Adipose tissue (tissue), 3 donors: ENCODE measurements around the gene DIDO1. TPM values are rescaled to one million over a fixed set of nuclear protein-coding genes. Genes with fewer than 3 reads are reported as not detected.

ENCODE experiments used
- H3K27ac ChIP-seq: one replicate; pipeline ENCODE4 v1.5.1; 2013; ENCODE audit warnings: low read depth, low read length
- WGBS, 3 donors: extraction: QIAGEN DNeasy Blood & Tissue Kit; methylation state at CpG; one replicate each; pipeline ENCODE4 v1.1.7; 2013; 5-methylcytosine and 5-hydroxymethylcytosine counted together
- polyA plus RNA-seq, 3 donors: library from polyadenylated mRNA; stranded (reverse); fragments of 200-250 nt; gene quantifications; one replicate each; pipeline ENCODE4 v1.2.3, GENCODE V29; 2013
- donor health status: healthy with polysubstance abuse.
- donor health status: Bipolar disorder and iron deficiency.
- donor health status: healthy.

DIDO1 gene
- 10 to 100 TPM; 12.3 to 27.6 (median 17.4) TPM for polyA plus RNA-seq

DNA sequence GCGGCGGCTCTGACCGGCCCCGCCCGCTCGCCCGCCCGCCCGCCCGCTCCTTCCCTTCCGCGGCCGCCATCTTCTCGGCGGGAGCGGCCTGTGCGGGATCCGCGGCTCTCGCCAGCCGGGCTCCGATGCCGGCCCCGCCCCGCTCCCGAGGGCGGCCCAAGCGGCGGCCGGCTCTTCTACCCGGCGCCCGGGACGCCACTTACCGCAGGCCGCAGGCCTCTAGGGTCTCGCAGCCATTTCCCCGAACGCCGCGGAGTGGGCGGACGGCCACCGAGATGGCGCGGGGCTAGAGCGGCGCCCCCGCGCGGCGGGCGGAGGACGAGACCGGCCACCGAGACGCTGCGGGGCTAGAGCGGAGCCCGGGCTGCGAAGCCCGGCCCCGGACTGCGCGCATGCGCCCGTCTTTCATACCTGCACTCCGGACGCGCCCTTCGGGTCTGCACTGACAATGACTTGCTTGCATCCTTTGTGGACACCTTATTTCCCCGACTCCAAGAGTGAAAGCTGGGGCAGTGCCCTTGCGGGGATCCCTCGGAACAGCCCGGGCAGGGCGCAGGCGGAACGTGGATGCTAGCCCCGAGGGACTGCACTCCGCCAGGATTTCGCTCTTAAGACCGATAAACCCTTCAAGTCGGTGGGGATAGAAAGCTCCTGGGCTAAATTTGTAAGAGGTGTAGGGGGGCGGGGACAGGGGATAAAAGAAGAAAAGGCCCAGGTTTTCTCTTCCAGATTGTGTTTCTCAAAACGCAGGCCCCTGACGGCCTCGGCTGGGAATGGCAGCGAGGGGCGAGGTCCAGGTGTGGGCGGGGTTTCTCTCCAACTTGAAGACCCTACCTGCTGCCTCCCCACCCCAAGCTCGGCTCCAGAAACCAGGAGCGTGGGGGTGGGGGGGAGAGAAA lies at the start of gene DIDO1:
Gene DIDO1, minus strand, starts transcription at position 277 of the 899 bp plus-strand sequence.
- peak within 1 kb of the TSS; percentile 91 for H3K27ac ChIP-seq
- WGBS, 3 donors, result 1 to 2% (median 2%) methylated on average over 62 to 92 of the region's 92 CpGs

DNA sequence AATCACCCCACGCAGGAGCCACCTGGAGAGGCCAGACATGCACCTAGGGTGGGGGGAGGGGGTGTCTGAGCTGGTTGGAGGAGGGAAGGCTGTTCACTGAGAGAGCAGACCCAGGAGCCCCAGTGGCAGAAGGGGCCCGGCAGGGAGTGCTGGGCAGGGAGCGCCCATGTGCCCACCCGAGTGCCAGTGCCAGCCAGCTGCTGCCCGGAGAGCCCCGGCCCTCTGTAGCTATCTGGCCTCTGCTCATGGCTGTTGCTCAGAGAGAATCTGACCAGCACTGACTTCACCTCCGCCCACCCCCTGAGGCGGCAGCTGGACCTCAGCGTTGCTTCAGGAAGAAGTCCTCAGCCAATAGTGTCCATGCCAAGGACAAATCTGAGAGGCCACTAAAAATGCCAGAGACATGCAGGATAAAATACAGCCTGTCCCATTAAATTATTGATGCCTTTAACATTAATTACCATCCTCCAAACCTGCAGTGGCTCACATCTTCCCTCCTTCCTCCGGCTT lies 49.0 kb upstream of the DIDO1 start:
- WGBS, 3 donors, result 60 to 65% (median 63%) methylated on average over 10 of the region's 10 CpGs
- no peak overlapping the region for H3K27ac ChIP-seq

DNA sequence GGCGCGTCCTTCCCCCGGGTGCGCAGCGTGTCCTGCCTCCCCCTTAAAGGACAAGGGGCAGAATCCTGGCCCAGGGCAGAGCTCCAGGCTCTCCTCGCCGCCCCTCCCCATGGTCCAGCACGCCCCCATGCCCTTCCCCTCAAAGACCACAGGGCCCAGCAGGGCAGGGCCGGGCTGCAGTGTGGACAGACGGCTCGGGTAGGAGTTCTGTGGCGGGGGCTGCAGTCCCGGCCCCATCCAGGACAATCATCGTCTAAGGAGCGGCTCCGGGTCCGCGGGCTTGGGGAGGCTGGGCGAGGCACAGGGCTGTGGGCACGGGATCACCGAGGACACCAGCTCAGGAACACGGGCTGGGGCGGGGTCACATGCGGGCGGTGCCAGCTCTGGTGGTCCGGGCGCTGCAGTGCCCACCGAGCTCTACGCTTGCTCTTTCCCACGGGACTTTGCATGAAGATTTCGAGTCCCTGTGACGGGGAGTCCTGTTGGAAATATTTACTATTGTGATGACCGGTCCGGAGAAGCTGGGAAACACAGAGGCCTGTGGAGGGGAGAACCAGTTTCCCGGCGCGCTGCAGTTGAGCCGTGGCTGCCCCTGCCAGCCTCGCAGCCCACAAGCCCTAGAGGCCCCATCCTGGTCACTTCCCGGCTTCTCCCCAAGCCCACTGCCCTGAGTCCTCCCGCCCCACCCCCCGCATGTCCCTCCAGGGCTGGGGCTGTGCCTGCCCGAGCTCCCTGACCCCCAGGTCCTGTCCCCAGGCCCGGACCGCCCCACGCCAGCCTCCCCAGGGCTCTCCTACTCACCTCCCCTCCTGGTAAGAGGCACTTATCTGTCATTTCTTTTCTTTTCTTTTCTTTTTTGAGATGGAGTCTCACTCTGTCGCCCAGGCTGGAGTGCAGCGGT lies 46.8 kb upstream of the DIDO1 start:
- WGBS, 3 donors, result 12 to 16% (median 15%) methylated on average over 39 to 48 of the region's 48 CpGs

DNA sequence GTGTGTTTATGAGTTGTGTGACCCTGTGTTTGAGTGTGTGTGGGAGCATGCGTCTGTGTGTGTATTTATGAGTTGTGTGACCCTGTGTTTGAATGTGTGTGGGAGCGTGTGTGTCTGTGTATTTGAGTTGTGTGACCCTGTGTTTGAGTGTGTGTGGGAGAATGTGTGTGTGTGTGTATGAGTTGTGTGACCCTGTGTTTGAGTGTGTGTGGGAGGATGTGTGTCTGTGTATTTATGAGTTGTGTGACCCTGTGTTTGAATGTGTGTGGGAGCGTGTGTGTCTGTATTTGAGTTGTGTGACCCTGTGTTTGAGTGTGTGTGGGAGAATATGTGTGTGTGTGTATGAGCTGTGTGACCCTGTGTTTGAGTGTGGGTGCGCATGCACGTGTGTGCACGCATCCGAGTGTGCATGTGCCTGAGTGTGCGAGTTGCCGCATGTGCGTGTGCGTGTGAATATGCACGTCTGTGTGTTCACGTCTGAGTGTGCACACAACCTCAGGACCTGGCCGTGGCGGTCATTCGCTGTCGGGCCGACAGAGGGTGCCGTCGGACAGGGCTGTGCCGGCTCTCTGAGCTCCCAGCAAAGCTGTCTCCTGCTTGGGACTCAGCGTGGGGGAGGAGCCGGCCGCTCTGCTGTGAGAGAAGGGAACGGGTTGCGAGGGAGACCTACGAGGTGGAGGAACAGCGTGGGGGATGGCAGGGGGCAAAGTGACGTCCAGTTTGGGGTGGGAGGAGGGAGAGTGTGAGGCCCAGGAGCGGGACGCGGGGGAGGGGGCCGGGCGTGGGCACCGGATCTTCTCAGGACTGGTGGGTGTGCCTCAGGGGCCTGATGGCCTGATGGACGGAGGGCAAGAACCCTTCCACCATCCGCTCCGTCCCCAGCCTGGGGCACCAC lies 45.9 kb upstream of the DIDO1 start:
- WGBS, 3 donors, result 3 to 7% (median 4%) methylated on average over 33 to 38 of the region's 38 CpGs

More for the DNA sequence above, 46.8 kb upstream of the DIDO1 start:
- no peak overlapping the region for H3K27ac ChIP-seq

DNA sequence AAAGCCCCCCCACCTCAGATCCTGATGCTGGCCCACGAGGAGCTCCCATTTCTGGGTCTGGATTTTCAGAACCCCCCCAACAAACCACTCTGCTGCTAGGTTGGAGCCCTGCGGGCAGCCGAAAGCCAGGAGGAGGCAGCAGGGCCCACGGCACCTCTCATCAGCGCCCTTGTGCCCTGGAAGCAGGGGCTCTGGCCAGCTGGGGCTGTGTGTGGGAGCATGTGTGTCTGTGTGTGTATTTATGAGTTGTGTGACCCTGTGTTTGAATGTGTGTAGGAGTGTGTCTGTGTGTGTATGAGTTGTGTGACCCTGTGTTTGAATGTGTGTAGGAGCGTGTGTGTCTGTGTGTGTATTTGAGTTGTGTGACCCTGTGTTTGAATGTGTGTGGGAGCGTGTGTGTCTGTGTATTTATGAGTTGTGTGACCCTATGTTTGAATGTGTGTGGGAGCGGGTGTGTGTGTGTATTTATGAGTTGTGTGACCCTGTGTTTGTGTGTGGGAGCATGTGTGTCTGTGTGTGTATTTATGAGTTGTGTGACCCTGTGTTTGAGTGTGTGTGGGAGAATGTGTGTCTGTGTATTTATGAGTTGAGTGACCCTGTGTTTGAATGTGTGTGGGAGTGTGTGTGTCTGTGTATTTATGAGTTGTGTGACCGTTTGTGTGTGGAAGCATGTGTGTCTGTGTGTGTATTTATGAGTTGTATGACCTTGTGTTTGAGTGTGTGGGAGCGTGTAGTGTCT lies 45.1 kb upstream of the DIDO1 start:
- 66 to 76% (median 71%) methylated on average over 10 of the region's 10 CpGs for WGBS, 3 donors
- no peak overlapping the region for H3K27ac ChIP-seq

More for the DNA sequence above, 45.9 kb upstream of the DIDO1 start:
- no peak overlapping the region for H3K27ac ChIP-seq

DNA sequence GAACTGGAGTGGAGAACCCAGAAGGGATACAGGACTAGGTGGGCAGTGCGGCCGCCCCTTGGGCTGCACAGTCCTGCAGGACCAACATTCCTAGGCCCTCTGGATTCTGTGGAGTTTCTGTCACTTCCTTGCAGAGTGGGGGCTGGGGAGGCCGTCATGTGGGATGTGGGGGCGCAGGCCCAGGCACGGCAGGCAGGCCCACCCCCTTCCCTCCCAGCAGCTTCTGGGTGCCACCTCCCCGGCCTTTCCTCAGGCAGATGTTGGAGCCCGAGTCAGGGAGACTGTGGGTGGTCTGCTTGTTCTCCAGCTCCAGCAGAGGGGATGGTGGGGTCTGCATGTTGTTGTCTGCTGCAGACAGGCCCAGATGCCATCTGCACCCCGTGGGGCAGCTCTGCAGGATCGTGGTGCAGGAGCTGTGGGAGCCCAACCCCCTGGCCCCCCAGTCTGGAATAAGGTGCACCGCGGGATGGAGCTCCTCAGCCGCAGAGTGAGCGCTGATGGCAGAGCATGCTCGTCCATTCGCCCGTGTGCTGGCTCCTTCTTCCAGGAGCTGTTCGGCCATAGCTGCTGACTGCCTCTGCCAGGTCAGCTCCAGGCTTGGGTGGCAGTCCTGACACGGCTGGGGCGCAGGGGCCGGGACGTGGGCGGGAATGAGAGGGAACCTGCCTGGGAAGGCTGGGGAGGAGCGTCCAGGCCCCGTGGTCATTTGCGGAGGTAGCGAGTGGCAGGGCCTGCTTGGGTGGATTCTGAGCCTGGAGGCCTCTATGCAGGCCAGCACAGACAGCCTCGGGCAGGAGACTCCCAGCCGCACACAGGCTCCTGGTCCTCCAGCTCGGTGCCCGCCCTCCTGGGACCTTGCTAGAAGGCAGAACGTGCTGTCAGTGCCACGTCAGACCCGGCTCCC lies 44.3 kb upstream of the DIDO1 start:
- no peak overlapping the region for H3K27ac ChIP-seq
- WGBS, 3 donors, result 42 to 57% (median 50%) methylated on average over 28 to 33 of the region's 33 CpGs

DNA sequence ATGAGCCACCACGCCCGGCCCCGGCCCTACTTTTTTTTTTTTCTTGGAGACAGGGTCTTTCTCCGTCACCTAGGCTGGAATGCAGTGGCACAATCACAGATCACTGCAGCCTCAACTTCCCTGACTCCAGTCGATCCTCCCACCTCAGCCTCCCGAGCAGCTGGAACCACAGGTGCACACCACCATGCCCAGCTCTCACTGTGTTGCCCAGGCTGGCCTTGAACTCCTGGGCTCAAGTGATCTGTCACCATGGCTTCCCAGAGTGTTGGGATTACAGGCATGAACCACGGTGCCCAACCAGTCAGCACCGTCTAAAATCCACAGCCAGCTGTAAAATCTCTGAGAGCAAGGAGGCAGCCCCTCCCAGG lies 43.6 kb upstream of the DIDO1 start:
- 60 to 82% (median 73%) methylated on average over 8 of the region's 8 CpGs for WGBS, 3 donors
- H3K27ac ChIP-seq, result no peak overlapping the region

DNA sequence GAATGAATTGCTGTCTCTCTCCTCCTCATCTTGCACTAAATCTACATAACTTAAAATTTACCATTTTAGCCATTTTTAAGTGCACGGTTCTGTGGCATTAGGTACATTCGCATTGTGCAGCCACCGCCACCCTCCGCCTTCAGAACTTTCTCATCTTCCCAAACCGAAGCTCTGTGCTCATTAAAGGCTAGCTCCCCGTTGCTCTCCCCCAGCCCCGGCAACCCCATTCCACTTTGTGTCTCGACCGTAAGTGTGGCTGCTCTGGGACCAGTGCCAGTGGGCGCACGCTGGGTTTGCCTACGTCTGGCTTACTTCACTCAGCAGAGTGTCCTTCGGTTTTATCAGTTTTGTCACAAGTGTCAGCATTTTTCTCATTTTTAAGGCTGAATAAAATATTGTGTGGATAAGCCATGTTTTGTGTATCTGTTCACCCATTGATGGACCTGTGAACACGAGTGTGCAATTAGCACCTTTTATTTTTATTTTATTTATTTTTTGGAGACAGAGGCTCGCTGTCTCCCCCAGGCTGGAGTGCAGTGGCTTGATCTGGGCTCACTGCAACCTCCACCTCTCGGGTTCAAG lies 43.0 kb upstream of the DIDO1 start:
- WGBS, 3 donors, result 44 to 54% (median 51%) methylated on average over 16 of the region's 16 CpGs
- no peak overlapping the region for H3K27ac ChIP-seq

DNA sequence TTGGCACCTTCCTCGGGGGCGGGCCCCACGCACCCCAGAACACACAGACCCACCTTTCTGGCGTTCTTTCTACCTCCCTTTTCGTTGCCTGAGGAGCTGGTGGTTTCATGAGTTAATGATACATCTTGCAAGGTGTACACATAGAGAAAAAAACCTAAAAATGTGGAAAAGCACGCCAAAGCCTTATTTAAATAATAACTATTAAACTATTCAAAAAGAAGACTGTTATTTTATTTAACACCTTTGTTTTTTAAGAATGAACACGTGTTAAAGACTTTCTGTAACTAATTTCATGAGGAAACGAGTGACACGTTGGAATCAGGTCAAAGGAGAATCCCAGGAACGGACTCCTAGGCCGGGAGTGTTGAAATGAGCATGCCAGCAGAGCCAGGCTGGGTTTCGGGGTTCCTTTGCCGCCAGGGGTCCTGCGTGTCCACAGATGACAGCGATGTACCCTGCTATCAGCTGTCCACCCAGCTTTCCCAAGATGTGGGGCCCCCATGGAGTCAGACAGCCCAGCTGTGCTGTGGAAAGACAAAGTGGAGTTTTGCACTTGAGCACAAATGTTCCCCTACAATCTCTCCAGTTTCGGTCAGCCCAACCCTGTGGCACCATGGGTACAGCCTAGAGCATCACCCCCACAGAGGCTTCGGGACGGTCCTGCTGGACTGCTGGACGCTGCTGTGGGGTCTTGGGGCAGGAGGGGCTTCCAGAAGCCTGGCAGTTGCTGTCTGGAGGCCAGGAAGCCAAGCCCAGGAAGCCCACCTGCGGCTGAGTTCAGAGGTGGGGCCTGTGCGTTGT lies 42.3 kb upstream of the DIDO1 start:
- no peak overlapping the region for H3K27ac ChIP-seq
- 66 to 73% (median 68%) methylated on average over 21 of the region's 21 CpGs for WGBS, 3 donors

DNA sequence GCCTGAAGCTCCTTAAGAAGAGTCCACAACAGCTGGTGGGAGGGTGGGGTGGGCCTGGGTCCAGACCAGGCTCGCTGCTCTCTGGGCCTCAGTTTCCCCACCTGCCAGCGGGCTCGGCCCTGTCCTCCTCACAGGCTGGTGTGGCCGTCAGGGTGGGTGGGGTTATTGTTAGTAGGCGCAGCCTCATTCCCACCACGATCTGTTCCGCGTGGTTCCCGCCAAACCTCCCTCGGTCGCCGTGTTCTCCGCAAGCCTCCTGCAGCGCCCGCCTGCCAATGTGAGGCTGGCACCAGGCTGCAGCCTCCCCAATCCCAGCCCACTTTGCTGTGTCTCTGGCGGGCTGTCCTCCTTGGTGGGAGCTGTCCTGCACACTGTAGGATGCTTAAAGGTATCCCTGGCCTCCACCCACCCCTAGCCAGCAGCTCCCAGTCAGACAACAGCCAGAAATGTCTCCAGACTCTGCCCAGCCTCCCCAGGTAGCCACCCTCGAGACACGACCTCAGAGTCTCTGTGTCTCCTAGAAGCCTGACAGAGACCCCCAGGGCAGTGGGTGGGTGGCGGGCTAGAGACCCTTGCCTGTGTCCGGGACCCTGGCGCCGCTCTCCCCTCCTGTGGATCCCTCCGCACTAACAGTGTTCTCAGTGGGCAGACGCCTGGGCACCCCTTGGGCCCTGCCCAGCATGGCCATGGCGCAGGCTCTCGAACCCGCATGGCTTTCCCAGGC lies 41.5 kb upstream of the DIDO1 start:
- H3K27ac ChIP-seq, result no peak overlapping the region
- 86 to 92% (median 92%) methylated on average over 26 to 27 of the region's 27 CpGs for WGBS, 3 donors

DNA sequence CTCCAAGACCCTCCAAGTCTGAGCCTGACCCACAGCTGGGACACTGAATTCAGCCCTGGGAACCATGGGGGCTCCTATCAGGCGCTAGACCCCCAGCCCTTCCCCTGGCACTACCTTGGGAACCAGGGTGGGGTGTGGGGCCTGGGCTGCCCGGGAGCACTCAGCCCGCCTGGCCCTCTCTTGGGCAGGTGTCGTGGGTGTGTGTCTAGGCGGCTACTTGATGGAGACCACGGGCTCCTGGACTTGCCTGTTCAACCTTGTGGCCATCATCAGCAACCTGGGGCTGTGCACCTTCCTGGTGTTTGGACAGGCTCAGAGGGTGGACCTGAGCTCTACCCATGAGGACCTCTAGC lies 40.8 kb upstream of the DIDO1 start:
- 81 to 96% (median 93%) methylated on average over 6 of the region's 6 CpGs for WGBS, 3 donors
- no peak overlapping the region for H3K27ac ChIP-seq

DNA sequence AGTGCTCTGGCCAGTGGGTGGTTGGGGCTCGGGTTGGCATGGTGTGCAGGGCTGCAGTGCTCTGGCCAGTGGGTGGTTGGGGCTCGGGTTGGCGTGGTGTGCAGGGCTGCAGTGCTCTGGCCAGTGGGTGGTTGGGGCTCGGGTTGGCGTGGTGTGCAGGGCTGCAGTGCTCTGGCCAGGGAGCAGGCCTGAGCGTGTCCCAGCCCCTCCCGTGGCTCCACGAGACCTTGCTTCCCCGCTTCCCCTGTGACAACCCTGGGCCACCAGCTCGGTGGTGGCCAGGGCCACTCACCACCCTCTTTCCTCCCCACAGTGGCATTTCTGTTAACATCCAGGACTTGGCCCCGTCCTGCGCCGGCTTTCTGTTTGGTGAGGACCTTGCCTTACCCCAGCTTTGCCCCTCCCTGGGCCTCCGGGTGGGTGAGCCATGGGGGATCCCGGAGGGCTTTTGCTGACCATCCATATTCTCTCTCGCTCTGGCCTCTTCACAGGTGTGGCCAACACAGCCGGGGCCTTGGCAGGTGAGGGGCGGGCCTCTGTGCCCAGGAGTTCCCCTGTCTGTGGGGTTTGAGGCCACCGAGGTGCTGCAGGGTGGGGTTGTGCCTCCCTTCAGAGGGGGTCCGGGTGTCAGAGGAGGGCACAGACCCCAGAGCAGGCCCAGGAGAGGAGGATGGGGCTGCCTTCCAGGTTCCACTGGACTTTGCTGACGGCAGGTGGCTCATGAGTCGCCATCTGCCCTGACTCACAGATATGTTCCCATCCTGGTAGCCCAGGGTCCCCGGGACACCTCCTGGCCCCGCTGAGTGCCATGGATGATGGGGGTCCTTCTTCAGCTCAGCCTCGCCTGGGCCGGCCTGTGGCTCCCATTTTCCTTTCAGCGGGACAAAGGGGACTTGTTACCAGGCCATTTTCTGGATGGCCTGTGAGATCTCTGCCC lies 40.2 kb upstream of the DIDO1 start:
- H3K27ac ChIP-seq, result no peak overlapping the region
- 89 to 94% (median 93%) methylated on average over 21 to 26 of the region's 27 CpGs for WGBS, 3 donors

DNA sequence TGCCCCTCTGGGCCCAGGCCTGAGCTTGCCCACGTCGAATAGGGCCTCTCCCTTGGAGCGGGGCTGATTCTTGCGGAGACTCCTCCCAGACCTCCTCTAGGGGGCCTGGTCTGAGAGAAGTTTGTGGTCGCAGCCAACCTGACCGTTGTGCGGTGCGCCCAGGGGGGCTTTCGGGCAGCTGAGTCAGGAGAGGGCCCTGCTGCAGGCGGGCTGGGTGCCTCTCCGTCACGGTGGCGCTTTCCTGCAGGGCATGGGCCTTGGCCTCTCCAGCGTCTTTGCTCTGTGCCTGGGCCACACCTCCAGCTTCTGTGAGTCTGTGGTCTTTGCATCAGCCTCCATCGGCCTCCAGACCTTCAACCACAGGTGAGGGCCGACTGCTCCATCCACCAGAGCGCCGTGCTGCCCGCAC lies 39.1 kb upstream of the DIDO1 start:
- 77 to 81% (median 81%) methylated on average over 19 of the region's 19 CpGs for WGBS, 3 donors
- H3K27ac ChIP-seq, result no peak overlapping the region

DNA sequence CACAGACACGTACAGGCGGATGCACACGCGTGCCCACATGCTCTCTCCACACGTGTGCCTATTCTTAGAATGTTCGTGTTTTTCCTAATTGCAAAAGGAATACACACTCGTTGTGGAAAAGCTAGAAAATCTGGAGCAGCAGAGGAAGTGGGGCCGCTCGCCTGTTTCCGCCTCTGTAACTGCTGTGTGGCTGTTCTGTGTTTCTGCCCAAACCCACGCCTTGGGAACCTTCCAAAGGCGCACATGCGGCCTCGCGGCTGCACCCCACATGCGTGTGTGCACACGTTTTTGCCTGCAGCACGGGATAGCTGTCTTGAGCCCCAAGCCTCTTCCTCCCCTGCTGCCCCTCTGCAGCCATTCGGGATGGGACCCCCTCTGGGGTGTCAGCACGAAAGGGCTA lies 38.4 kb upstream of the DIDO1 start:
- no peak overlapping the region for H3K27ac ChIP-seq
- WGBS, 3 donors, result 56 to 79% (median 60%) methylated on average over 20 of the region's 20 CpGs
